MM.1S (cell line): Measurements from ENCODE around the gene ADCYAP1R1.

ENCODE experiments used
- DNase-seq: peaks from one replicate; pipeline ENCODE4 v3.0.0-alpha.2; 2015
- H2AFZ ChIP-seq: fragments of 300-600 bp; sonication (generic); 2 replicates; pipeline ENCODE4 v1.6.0; 2016; ENCODE audit warnings: antibody characterized with exemption, low read length
- H3F3A ChIP-seq: fragments of 300-600 bp; sonication (generic); 2 replicates; pipeline ENCODE4 v1.6.1; 2016; ENCODE audit warnings: mild to moderate bottlenecking, antibody characterized with exemption, low read length, moderate library complexity, mixed read lengths; ENCODE audit not compliant: insufficient read depth
- H3K27ac ChIP-seq: fragments of 300-600 bp; sonication (generic); 2 replicates; pipeline ENCODE4 v1.5.1; 2016; ENCODE audit warnings: mild to moderate bottlenecking, low read length
- H3K27me3 ChIP-seq: fragments of 300-600 bp; sonication (generic); replicated peaks from 2 replicates; pipeline ENCODE4 v1.6.0; 2016; ENCODE audit warnings: low read length; ENCODE audit not compliant: insufficient read depth
- H3K36me3 ChIP-seq: fragments of 300-600 bp; sonication (generic); replicated peaks from 2 replicates; pipeline ENCODE4 v1.6.1; 2016; ENCODE audit warnings: mild to moderate bottlenecking, low read length, mixed read lengths; ENCODE audit not compliant: insufficient read depth
- H3K4me1 ChIP-seq: fragments of 300-600 bp; sonication (generic); 2 replicates; pipeline ENCODE4 v1.6.1; 2016; ENCODE audit warnings: low read length, mixed read lengths
- H3K4me2 ChIP-seq: fragments of 300-600 bp; sonication (generic); 2 replicates; pipeline ENCODE4 v1.6.0; 2016; ENCODE audit warnings: low read depth, low read length
- H3K4me3 ChIP-seq: fragments of 300-600 bp; sonication (generic); 2 replicates; pipeline ENCODE4 v1.5.1; 2016; ENCODE audit warnings: low read length, mixed read lengths
- H3K79me2 ChIP-seq: fragments of 300-600 bp; sonication (generic); 2 replicates; pipeline ENCODE4 v1.6.1; 2016; ENCODE audit warnings: mixed run types, low read length, mixed read lengths
- H3K9ac ChIP-seq: fragments of 300-600 bp; sonication (generic); 2 replicates; pipeline ENCODE4 v1.6.1; 2016; ENCODE audit warnings: low read length, mixed read lengths
- H3K9me2 ChIP-seq: fragments of 300-600 bp; sonication (generic); replicated peaks from 2 replicates; pipeline ENCODE4 v1.6.1; 2016; ENCODE audit warnings: mild to moderate bottlenecking, low read length, mixed read lengths; ENCODE audit not compliant: insufficient read depth
- H3K9me3 ChIP-seq: fragments of 300-600 bp; sonication (generic); replicated peaks from 2 replicates; pipeline ENCODE4 v1.6.1; 2016; ENCODE audit warnings: mild to moderate bottlenecking, low read length, mixed read lengths; ENCODE audit not compliant: insufficient read depth
- H4K20me1 ChIP-seq: fragments of 300-600 bp; sonication (generic); 2 replicates; pipeline ENCODE4 v1.6.1; 2016; ENCODE audit warnings: mild to moderate bottlenecking, low read length, moderate library complexity, mixed read lengths; ENCODE audit not compliant: insufficient read depth
- CTCF ChIP-seq: fragments of 300-600 bp; sonication (generic); IDR thresholded peaks from 2 replicates; pipeline ENCODE4 v1.5.1; 2016; ENCODE audit warnings: antibody characterized with exemption, low read length, mixed read lengths
- EZH2 ChIP-seq: fragments of 300-600 bp; sonication (generic); optimal IDR thresholded peaks from 2 replicates; pipeline ENCODE3; 2017; ENCODE audit warnings: low read depth, mild to moderate bottlenecking, antibody characterized with exemption, low read length, mixed read lengths
- EZH2phosphoT487 ChIP-seq: fragments of 300-600 bp; sonication (generic); IDR thresholded peaks from 2 replicates; pipeline ENCODE4 v1.6.1; 2018; ENCODE audit warnings: antibody characterized with exemption, low read length

Gene ADCYAP1R1

GRCh38 chr7:31079824-31080511 is 27.9 kb downstream of the ADCYAP1R1 start:
- Histone ChIP-seq H3K4me1 (no peaks in the 10 kb centered on the region), H3K27ac (no peak overlapping the region), H3K4me3 (no peak overlapping the region), H3F3A (no peaks in the 10 kb centered on the region), H2AFZ (no peak overlapping the region), H3K9me3 (no peaks in the 10 kb centered on the region), H3K9me2 (no peaks in the 10 kb centered on the region), H3K4me2 (no peak overlapping the region), H3K27me3 (peaks cover 9% of the 10 kb centered on the region), H3K79me2 (no peaks in the 10 kb centered on the region), H4K20me1 (no peaks in the 10 kb centered on the region), H3K36me3 (no peaks in the 10 kb centered on the region), H3K9ac (no peak overlapping the region)
- DNase-seq = no peak
- TF ChIP-seq EZH2phosphoT487 (no peak), CTCF (no peak), EZH2 (no peak)

- peaks cover 9% of the 10 kb centered on the region for H3K27me3 ChIP-seq
- TF ChIP-seq CTCF (no peak), EZH2phosphoT487 (no peak), EZH2 (no peak)
These were observed 28.7 kb downstream of the ADCYAP1R1 start for GRCh38 chr7:31080763-31081162.

GRCh38 chr7:31082017-31082416 is 29.9 kb downstream of the ADCYAP1R1 start:
- Histone ChIP-seq H3K27ac (no peak overlapping the region), H3K4me3 (no peak overlapping the region), H3F3A (no peaks in the 10 kb centered on the region), H3K4me1 (no peaks in the 10 kb centered on the region), H3K27me3 (peaks cover 9% of the 10 kb centered on the region), H3K79me2 (no peaks in the 10 kb centered on the region), H3K9ac (no peak overlapping the region), H3K36me3 (no peaks in the 10 kb centered on the region), H3K9me3 (no peaks in the 10 kb centered on the region), H3K4me2 (no peak overlapping the region), H3K9me2 (no peaks in the 10 kb centered on the region), H4K20me1 (no peaks in the 10 kb centered on the region), H2AFZ (no peak overlapping the region)
- TF ChIP-seq EZH2 (no peak), EZH2phosphoT487 (no peak), CTCF (no peak)
- no peak for DNase-seq

More at GRCh38 chr7:31080763-31081162, 28.7 kb downstream of the ADCYAP1R1 start:
- Histone ChIP-seq H3K9me3 (no peaks in the 10 kb centered on the region), H3K4me1 (no peaks in the 10 kb centered on the region), H3K27ac (no peak overlapping the region), H3F3A (no peaks in the 10 kb centered on the region), H3K4me2 (no peak overlapping the region), H3K79me2 (no peaks in the 10 kb centered on the region), H3K9ac (no peak overlapping the region), H3K9me2 (no peaks in the 10 kb centered on the region), H4K20me1 (no peaks in the 10 kb centered on the region), H3K4me3 (no peak overlapping the region), H3K36me3 (no peaks in the 10 kb centered on the region), H2AFZ (no peak overlapping the region)
- DNase-seq = no peak
